SK-N-SH treated with all-trans-retinoic acid at 6 μM for 48 hours (cell line): ENCODE data around the gene DYSF.

ENCODE experiments used
- BACH2 ChIP-seq: fragments of 250-450 bp; sonication (Bioruptor Pico); IDR thresholded peaks from 2 replicates; pipeline ENCODE4 v1.9.0; 2021; ENCODE audit warnings: mild to moderate bottlenecking, borderline replicate concordance
- CREB5 ChIP-seq: fragments of 250-450 bp; sonication (Bioruptor Pico); IDR thresholded peaks from 2 replicates; pipeline ENCODE4 v1.5.1; 2020; ENCODE audit warnings: low read depth, mild to moderate bottlenecking, moderate library complexity
- GLIS3 ChIP-seq: fragments of 250-450 bp; sonication (Bioruptor Pico); IDR thresholded peaks from 2 replicates; pipeline ENCODE4 v1.5.0; 2020; ENCODE audit warnings: mild to moderate bottlenecking, moderate library complexity
- OSR1 ChIP-seq: fragments of 250-450 bp; sonication (Bioruptor Pico); IDR thresholded peaks from 2 replicates; pipeline ENCODE4 v1.8.0; 2022; ENCODE audit warnings: moderate library complexity, mild to moderate bottlenecking, inconsistent platforms
- PATZ1 ChIP-seq: fragments of 250-450 bp; sonication (Bioruptor Pico); IDR thresholded peaks from 2 replicates; pipeline ENCODE4 v1.8.0; 2020; ENCODE audit warnings: mild to moderate bottlenecking, moderate library complexity, borderline replicate concordance
- PPARA ChIP-seq: fragments of 250-450 bp; sonication (Bioruptor Pico); IDR thresholded peaks from 2 replicates; pipeline ENCODE4 v1.5.0; 2020; ENCODE audit warnings: mild to moderate bottlenecking, borderline replicate concordance
- SNAI2 ChIP-seq: fragments of 250-450 bp; sonication (Bioruptor Pico); IDR thresholded peaks from 2 replicates; pipeline ENCODE4 v1.5.0; 2020; ENCODE audit warnings: mild to moderate bottlenecking, moderate library complexity
- TCF4 ChIP-seq: fragments of 250-450 bp; sonication (Bioruptor Pico); IDR thresholded peaks from 2 replicates; pipeline ENCODE4 v1.8.0; 2021; ENCODE audit warnings: mild to moderate bottlenecking, moderate library complexity, borderline replicate concordance
- TSHZ2 ChIP-seq: fragments of 250-450 bp; sonication (Bioruptor Pico); IDR thresholded peaks from 2 replicates; pipeline ENCODE4 v1.5.0; 2020; ENCODE audit warnings: mild to moderate bottlenecking, moderate library complexity
- ZC3H10 ChIP-seq: fragments of 250-450 bp; sonication (Bioruptor Pico); IDR thresholded peaks from 2 replicates; pipeline ENCODE4 v1.5.1; 2021; ENCODE audit warnings: mild to moderate bottlenecking, moderate library complexity
- ZFP3 ChIP-seq: fragments of 250-450 bp; sonication (Bioruptor Pico); IDR thresholded peaks from 2 replicates; pipeline ENCODE4 v1.5.0; 2020; ENCODE audit warnings: mild to moderate bottlenecking, moderate library complexity
- ZFP30 ChIP-seq: fragments of 450-650 bp; formaldehyde crosslinking; IDR thresholded peaks from 2 replicates; pipeline ENCODE4 v1.5.0; 2022; ENCODE audit warnings: mild to moderate bottlenecking, moderate library complexity
- ZNF565 ChIP-seq: fragments of 450-650 bp; formaldehyde crosslinking; conservative IDR thresholded peaks from 2 replicates; pipeline ENCODE4 v1.5.0; 2020; ENCODE audit warnings: low read depth, mild to moderate bottlenecking, moderate library complexity
- ZNF70 ChIP-seq: fragments of 450-650 bp; formaldehyde crosslinking; IDR thresholded peaks from 2 replicates; pipeline ENCODE4 v1.5.0; 2020; ENCODE audit warnings: mild to moderate bottlenecking, moderate library complexity

- TF ChIP-seq ZNF70 (CRISPR knock-in tag) (no peak), ZFP30 (CRISPR knock-in tag) (no peak), CREB5 (CRISPR knock-in tag) (no peak), PATZ1 (CRISPR knock-in tag) (no peak), OSR1 (CRISPR knock-in tag) (no peak), TSHZ2 (CRISPR knock-in tag) (no peak), BACH2 (CRISPR knock-in tag) (no peak), TCF4 (CRISPR knock-in tag) (no peak), ZC3H10 (CRISPR knock-in tag) (no peak), PPARA (CRISPR knock-in tag) (no peak), GLIS3 (no peak), SNAI2 (CRISPR knock-in tag) (no peak), ZFP3 (CRISPR knock-in tag) (no peak), ZNF565 (CRISPR knock-in tag) (no peak)
Measured at GRCh38 chr2:71689393-71689792, 236.0 kb downstream of the DYSF start.
